DMS53 treated with DMSO at 0.1 percent for 48 hours (cell line): ENCODE measurements around the gene PLIN1.

Experiments
- DNase-seq: peaks from one replicate; lab custom pipeline; 2025; ENCODE audit not compliant: unreplicated experiment; lab: John Stamatoyannopoulos, UW

PLIN1 gene

DNA sequence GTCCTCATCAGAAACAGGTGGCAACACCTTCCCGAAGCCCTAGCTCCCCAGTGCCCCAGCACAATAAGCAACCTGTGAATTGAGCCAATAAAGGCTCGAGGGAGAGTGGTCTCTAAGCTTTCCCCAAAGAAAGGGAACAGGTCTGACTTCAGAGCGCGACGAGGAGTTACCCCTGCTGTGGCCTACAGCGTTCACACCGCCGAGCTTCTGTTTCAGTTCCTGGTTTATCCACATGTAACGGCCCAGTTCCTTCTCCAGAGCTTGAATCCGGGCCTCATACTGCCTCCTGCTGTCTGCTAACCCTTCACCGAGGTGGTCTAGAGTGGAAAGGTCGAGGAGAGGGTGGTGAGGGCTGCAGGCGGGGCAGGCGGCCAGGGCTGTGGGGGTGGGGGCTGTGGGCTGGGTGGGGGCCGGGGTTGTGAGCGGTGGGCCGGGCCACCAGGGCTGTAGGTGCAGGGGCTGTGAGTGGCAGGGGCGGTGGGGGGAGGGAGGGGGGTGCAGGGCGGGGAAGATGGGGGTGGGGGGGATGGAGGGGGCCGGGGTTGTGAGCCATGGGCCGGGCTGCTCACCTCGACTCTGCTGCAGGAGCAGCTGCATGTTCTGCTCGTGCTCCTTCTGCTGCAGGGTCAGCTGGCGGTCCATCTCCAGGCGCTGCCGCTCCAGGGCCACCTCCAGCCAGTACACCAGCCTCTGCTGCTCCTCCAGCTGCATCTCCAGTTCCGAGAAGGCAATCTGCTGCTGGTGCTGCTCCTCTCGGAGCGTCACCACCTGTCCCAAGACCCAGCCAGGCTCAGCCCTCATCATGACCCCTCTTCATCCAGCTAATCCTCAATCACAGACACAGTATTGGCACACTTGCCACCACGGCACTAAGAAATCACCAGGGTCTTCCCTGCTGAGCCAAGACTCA is 50.1 kb downstream of the PLIN1 start:
- no peak for DNase-seq

DNA sequence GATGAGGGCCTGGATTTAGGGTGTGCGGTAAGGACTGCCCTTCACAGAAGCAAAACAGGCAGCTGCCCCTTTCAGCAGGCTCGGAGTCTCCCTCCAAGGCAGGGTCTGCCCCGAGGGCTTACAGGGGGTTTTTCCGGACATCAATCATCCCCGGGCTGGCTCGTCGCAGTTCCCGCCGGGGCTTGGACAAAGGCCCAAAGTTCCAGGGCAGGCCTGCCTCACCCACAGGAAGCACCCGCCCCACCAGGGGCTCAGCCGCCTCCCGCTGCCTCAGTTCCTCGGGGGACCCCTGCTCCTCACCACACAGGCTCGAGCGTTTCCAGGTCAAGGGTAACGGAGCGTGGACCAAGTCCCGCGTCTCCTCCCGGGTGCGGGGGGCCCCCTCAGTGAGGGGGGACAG is 50.9 kb downstream of the PLIN1 start:
- DNase-seq, result no peak

DNA sequence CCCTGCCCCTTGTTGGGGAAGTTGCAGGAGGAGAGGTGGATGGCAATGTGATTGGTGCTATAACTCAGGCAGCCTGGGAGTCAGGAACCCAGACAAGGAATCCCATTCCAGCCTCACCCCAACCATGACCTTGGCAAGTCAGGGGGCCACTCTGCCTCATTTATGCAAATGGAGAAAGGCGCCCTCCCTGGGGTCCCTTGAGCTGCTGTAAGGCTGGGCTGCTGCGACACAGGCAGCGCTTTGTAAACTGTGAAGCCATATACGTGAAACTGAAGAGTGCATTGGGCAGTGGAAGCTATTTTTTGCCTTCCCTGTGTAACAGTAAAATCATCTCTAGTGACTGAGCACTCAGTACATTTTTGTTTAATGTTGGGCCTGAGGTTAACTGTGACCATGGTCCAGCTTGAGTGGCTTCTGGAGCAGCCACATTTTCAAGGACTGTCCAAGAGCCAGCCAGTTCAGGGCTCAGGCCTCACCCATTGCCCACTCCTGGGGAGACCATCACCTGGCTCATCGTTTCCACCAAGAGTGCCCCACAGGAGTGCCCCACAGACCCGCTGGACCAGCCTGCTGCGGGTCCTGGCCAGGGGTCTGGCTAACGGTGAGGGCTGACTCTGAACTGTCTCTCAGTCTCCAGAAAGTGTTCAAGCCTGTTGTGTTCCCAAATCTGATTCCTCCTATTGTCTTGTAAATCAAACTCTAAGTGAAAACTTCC is 51.8 kb downstream of the PLIN1 start:
- no peak for DNase-seq

DNA sequence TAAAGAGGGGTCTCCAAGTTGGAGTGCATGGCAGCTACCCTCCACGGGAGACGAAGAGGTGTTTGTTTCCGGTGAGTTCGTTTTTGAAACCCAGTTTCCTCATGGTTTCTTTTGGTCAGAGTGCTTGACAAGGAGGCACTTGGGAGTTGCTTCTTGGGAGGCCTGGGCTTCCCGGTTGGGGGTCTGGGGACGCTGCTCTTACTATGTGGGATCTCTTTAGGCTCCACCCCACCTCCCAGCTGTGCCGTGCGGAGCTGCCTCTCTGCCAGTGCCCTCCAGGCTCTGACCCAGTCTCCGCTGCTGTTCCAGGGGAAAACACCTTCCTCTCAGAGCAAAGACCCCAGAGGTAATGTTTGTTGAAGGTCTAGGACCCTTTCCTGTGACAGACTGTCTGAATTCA is 53.5 kb downstream of the PLIN1 start:
- DNase-seq, result no peak

DNA sequence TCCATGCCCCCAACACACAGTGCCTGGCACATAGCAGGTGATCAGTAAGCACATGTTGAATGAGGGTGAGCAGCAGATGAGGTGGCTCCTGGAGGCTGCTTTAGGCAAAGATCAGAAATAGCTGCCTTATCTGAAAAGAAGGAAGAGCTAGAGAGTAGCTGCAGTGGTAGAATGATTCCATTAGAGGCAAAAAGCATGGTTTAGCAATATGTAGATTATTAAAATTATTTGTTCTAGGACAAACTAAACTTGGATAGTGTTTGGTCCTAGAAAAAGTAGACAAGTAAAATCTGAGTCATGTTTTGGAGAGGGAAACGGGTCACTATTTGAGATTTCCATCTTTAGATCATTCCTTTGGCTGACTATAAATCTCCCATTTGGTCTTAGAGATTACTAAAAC is 56.0 kb downstream of the PLIN1 start:
- no peak for DNase-seq

DNA sequence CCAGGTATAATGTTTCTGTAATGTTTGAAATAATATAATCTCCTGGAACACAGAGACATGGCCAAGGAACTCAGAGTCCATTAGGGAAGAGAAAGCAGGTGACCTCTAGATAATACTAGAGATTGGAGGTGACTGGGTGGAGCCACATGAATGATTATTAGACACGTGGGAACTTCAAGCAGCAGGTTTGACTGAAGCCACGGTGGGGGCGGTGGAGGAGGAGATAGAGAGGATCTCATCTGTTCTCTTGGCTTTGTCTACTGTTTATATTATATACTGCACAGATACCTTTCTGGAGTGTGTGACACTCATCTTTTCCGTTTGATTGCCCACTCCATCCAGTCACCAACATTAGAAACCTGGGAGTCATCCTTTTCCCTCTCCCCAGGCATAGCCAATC is 57.6 kb downstream of the PLIN1 start:
- no peak for DNase-seq

DNA sequence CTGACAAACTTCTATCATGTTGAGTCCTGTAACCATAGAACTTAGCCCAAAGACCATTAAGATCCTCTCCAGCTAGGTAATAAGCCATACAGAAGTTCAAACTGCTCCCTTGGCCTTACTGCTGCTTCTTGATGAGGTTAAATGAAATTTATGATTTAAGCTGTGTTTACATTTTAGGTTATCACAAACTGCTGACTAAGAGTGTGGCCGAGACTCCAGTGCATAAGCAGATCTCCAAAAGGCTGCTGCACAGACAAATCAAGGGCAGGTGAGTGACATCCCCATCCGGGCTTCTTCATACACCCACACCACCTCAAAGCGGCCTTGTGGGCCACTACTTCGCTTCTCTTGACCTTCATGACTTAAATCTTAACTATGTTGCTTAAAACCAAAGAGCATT is 62.9 kb downstream of the PLIN1 start:
- no peak for DNase-seq

DNA sequence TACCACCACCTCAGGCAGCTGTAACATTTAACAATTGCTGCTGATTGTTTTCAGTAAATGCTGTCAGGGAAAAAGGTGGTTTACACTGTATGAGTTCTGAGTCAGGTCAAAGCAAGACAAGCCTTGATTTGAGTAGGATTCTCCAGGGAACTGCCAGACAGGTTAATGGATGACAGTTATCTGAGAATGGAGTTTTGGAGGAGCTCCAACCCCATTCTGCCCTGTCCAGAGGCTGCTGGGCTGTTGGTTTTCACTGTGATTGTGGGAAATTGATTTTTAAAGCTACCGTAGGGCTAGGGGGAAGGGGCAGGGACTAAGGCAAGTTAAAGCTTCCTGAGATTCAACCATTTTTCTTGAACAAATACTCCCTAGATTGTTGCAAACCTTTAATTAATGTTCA is 64.0 kb downstream of the PLIN1 start:
- DNase-seq, result no peak
